Activated CD4-positive, CD25-positive, alpha-beta regulatory T cell treated with anti-CD3 and anti-CD28 coated beads, Interleukin-2, amount 50 U/mL, for 16 hours (primary cell): ENCODE data around the gene EYA3.
A peak's percentile ranks its signal among the peaks of the same experiment; 100 is the strongest.

ENCODE experiments used
- DNase-seq: peaks from one replicate; pipeline ENCODE4 v3.0.0-alpha.2; 2020; ENCODE audit warnings: low read depth, low spot score

EYA3 gene

DNA sequence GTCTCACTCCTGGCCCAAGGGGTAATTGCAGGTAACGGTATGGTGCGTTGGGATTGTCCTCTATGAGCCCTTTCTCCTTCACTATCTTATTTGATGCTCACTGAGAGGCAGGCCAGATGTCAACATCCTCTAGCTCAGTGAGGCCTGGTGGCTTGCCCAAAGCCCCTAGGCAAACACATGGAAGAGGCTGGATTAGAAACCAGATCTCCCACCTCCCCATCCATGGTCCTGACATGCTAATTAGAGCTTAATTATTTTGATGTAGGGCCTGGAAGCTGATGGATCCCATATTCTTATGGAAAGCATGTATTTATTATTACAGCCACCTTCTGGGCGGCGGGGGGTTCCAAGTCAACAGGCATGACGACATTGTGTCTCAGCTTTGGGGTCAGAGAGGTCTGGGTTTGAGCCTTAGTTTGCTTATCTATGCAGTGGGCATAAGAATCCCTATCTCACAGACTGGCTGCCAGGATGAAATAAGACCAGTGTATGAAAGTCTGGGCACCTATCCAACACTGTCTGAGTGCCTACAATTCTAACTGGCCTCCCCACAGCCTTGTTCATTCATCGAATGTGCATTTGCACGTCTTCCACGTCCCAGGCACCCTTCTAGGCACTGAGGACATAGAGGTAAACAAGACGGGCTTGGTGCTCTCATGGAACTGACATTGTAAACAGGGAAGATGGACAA lies 147.4 kb downstream of the EYA3 start:
- DNase-seq = no peak

DNA sequence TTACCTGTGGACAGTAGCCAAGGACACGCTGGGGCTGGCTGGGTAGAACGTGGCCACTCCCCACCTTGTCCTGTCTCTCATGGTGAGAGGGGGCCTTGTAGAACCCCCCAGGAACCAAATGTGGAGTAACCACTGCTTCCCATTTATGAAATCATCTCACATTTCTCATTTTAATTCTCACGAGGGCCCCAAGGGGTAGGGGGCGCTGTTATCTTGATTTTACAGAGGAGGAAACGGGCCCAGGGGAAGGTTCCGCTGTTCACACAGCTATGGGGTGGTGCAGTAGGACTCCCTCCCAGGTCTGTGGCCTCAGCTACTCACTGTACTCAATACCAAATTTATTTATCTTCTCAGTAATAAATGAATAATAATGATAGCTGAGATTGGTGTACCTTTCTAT lies 148.1 kb downstream of the EYA3 start:
- peak; percentile 54 for DNase-seq

DNA sequence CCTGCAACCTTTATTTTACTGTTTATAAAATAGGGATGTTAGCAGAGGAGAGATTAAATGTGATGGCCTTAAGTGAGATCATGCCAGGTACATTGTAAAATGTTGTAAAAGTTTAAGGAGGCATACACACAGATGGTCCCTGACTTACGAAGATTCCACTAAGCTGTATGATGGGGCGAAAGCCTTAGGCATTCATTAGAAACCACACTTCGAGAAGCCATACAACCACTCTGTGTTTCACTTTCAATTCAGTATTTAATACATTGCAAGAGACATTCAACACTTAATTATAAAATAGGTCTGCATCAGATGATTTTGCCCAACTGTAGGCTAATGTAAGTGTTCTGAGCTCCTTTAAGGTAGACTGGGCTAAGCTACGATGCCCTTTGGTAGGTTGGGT lies 149.9 kb downstream of the EYA3 start:
- no peak for DNase-seq

DNA sequence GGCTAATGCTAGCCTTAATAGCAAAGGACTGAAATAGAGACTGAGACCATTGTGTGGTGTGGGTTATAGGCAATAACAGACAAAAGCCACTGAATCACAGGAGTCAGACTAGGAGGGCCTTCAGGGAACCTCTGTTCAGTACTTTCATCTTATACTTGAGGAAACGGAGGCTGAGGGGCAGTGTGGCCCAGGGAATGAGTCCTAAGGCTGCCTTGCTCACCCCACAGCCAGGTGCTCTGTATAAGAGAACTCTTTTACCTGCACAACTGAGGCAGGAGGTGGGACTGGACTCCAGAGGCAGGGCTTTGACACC lies 150.9 kb downstream of the EYA3 start:
- no peak for DNase-seq

DNA sequence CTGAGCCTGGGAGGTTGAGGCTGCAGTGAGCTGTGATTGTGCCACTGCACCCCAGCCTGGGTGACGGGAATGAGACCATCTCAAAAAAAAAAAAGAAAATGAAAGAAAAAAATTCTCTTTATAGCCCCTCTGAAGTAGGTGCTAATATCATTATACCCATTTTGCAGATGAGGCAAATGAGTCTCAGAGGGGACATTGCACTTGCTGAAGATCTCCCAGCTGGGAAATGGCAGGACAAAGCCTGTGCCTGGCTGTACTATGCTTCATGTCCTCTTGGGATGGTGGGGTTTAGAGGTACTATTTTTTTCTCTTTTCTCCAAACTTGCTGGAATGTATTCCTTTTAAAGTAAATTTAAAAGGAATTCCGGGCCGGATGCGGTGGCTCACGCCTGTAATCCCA lies 152.0 kb downstream of the EYA3 start:
- no peak for DNase-seq

DNA sequence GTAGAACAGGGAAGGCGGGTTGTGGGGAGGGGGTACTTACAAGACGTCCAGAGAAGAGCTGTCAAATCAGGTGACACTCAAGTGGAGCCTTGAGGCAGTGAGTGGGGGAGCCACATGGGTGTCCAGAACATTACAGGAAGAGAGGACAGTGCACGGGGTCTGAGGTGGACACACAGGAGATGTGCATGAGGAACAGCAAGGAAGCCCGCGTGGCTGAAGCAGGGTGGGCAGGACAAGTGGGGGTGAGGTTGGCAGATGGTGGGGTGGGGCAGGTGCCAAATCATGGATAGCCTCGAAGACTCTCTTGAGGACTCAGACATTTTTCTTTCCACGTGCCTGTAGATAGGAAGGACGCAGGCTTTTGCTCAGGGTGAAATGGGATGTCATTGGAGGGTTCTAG lies 152.7 kb downstream of the EYA3 start:
- no peak for DNase-seq

DNA sequence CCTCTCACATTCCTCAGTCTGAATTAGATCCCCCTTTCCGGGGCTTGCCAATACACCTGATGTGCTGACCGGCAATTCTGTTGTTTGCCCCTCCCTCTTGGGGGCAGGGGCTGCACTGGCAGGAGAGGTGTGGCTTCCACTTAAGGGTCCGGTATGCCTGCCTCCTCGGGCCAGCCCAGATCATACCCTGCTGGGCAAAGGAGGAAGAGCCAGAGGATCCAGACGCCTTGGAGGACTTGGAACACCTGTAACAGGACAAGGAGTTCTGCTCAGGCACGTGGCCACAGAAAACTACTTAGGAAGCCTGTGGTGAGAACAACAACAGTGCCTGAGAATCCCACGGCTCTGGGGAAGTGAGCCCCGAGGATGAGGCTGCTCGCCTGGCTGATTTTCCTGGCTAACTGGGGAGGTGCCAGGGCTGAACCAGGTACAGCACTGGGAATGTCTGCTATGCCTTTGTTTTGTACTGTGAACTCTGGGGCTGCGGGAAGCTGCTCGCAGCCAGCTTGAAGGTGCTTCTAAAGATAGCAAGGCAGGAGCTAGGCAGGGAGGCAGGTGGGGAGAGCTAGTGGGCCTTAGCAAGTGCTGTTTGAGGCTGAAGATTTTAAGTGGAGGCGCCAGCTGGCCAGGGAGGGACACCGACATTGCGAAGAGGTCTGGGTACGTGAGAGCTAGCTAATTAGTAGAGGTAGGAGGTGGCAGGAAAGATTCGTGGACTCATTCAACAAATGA lies 153.4 kb downstream of the EYA3 start, which contains the start of gene SMPDL3B:
SMPDL3B (plus strand) TSS at position 183 of the 732 bp plus-strand sequence; CDS start at position 367, 184 bp downstream.
- no peak for DNase-seq

DNA sequence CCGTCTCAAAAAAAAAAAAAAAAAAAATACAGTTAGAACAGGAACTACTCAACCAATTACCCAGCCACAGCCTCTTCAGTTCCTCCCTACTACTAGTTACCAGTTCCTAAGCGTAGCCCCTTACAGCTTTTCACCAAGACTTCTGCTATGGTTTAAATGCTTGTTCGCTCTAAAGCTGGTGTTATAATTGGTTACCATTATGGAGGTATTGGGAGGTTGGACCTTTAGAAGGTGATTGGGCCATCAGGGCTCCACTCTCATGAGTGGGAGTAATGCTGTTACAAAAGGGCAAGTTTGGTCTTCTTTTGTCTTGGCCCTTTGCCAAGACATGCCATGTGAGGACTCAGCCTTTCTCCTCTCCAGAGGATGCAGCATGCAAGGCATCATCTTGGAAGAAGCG lies 156.7 kb downstream of the EYA3 start:
- no peak for DNase-seq

DNA sequence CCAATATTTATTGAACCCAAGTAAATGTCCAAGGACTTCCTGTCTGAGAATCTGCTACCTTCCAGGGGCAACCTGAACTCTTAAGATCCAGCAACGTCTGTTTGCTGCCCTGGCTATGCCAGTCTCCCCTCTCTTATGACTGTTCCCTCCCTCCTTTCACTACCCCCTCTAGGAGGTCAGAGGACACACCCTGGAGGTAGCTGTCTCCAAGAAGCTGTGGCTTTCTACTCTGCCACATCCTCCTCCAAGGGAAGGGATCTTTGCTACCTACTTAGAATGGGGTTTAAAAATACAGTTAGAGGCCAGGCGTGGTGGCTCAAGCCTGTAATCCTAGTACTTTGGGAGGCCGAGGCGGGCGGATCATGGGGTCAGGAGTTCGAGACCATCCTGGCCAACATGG lies 157.2 kb downstream of the EYA3 start:
- DNase-seq = no peak

DNA sequence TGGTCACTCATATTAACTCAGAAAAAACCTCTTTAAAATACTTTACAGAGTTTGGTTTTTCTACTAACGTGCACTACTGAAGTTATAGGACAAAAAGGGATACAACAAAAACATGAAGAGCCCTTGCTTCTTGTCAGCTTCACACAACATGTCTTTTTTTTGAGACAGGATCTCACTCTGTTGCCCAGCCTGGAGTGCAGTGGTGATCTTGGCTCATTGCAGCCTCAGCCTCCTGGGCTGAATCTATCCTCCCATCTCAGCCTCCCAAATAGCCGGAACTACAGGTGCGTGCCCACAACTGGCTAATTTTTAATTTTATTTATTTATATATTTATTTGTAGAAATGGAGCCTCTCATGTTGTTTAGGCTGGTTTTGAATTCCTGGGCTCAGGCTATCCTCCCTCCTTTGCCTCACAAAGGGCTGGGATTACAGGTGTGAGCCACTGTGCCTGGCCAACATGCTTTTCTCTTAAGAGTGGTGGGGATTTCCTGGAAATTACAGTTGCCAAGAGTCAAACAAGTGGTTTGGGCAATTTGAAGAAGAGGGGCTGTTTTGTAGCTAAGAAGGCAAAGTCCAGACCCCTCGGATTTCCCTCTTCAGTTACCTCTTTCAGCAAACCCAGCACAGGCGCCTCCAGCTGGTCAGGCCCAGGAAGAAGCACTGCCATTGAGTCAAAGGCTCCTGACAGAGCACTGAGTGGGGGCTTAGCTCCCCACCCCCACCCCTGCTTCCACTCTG lies 160.0 kb downstream of the EYA3 start:
- DNase-seq = no peak

DNA sequence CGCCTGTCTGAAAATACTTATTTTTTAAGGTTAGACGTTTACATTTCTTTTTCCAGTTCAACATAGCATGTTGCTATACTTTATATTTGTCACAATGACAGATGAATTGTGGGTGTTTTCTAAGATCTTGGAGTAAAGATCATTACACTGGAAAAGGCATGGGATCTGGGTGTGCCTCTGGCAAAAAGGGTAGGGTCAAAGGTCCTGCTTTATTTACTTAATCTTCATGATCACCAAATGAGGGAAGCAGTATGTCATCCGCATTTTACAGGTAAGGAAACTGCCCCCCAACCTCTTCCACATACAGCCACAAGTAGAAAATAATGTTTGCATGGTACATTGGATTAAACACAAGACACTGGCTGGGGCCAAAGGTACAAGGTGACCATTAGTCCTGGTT lies 166.1 kb downstream of the EYA3 start:
- no peak for DNase-seq
